H1 (cell line): ENCODE data around the gene HOXB3. TPM values are rescaled to one million over a fixed set of nuclear protein-coding genes. Genes with fewer than 3 reads are reported as not detected.

Experiments used
- CTCF ChIA-PET: fragments of 300-600 bp; sonication (Branson Sonifier 250); formaldehyde crosslinking; loops from one replicate; lab custom pipeline; 2021; ENCODE audit not compliant: partially characterized antibody; lab: Charles Lee
- POLR2A ChIA-PET: fragments of 300-600 bp; sonication (Branson Sonifier 250); formaldehyde crosslinking; loops from one replicate; lab custom pipeline; 2021; ENCODE audit warnings: inconsistent platforms; ENCODE audit not compliant: partially characterized antibody; lab: Charles Lee
- DNase-seq, 2 experiments: peaks; one replicate each; pipeline versions ENCODE4 v3.0.0 to v3.0.0-alpha.2; 2010 to 2022; ENCODE audit warnings: low spot score in 2 of 2, low read depth in 1 of 2, mixed read lengths in 1 of 2
- FAIRE-seq: peaks from 2 replicates; lab custom pipeline; 2011; peaks lifted over from hg19 to GRCh38; lab: Jason Lieb, UNC
- H2AFZ ChIP-seq: 2 replicates; pipeline ENCODE4 v1.8.1; 2012; ENCODE audit warnings: low read length, inconsistent platforms
- H2AK5ac ChIP-seq: 2 replicates; pipeline ENCODE4 v1.6.1; 2013; ENCODE audit warnings: low read depth, low read length
- H2BK120ac ChIP-seq: replicated peaks from 2 replicates; pipeline ENCODE3; 2013; ENCODE audit warnings: low read depth, low read length, inconsistent platforms
- H2BK12ac ChIP-seq: 2 replicates; pipeline ENCODE4 v1.6.1; 2013; ENCODE audit warnings: low read depth, low read length
- H2BK15ac ChIP-seq: 2 replicates; pipeline ENCODE4 v1.6.1; 2013; ENCODE audit warnings: low read length
- H2BK20ac ChIP-seq: 2 replicates; pipeline ENCODE4 v1.6.1; 2013; ENCODE audit warnings: low read length
- H2BK5ac ChIP-seq: 2 replicates; pipeline ENCODE4 v1.6.1; 2013; ENCODE audit warnings: low read depth, low read length
- H3K14ac ChIP-seq: 2 replicates; pipeline ENCODE4 v1.6.1; 2013; ENCODE audit warnings: inconsistent platforms; ENCODE audit not compliant: insufficient read length
- H3K18ac ChIP-seq: 2 replicates; pipeline ENCODE4 v1.6.1; 2013; ENCODE audit warnings: low read length; ENCODE audit errors: extremely low read depth
- H3K23ac ChIP-seq: 2 replicates; pipeline ENCODE4 v1.6.1; 2013; ENCODE audit warnings: inconsistent platforms; ENCODE audit not compliant: insufficient read length
- H3K23me2 ChIP-seq: 2 replicates; pipeline ENCODE4 v1.6.1; 2013; ENCODE audit warnings: low read depth, low read length
- H3K27ac ChIP-seq: 2 replicates; pipeline ENCODE4 v1.6.1; 2011; ENCODE audit warnings: low read depth, low read length, inconsistent platforms
- H3K27me3 ChIP-seq, 4 experiments: replicated peaks in 1 of 4; 1 replicate in 1 of 4; 2 replicates in 3 of 4; pipeline versions ENCODE4 v1.6.1 to v1.8.1; 2011 to 2013; ENCODE audit warnings: low read length in 3 of 4, mild to moderate bottlenecking in 3 of 4, inconsistent platforms in 2 of 4, mixed read lengths in 2 of 4, moderate library complexity in 1 of 4; ENCODE audit not compliant: control insufficient read depth in 3 of 4, insufficient read depth in 3 of 4; ENCODE audit errors: extremely low read depth in 1 of 4
- H3K36me3 ChIP-seq, 4 experiments: 2 replicates each; pipeline versions ENCODE4 v1.6.1 to v1.8.1; 2011 to 2013; ENCODE audit warnings: mild to moderate bottlenecking in 4 of 4, low read length in 3 of 4, moderate library complexity in 2 of 4, control low read depth in 1 of 4, inconsistent platforms in 1 of 4; ENCODE audit not compliant: insufficient read depth in 4 of 4, control insufficient read depth in 2 of 4
- H3K4ac ChIP-seq: replicated peaks from 2 replicates; pipeline ENCODE3; 2013; ENCODE audit warnings: low read length, low read depth, mixed read lengths, inconsistent platforms; ENCODE audit not compliant: insufficient read length
- H3K4me1 ChIP-seq, 4 experiments: replicated peaks in 1 of 4; 1 replicate in 1 of 4; 2 replicates in 3 of 4; pipeline versions ENCODE4 v1.6.1 to v1.8.1; 2011 to 2013; ENCODE audit warnings: low read length in 3 of 4, inconsistent platforms in 2 of 4, mixed read lengths in 1 of 4; ENCODE audit not compliant: insufficient read depth in 4 of 4, control insufficient read depth in 3 of 4
- H3K4me2 ChIP-seq, 2 experiments: 2 replicates each; pipeline versions ENCODE4 v1.6.1 to v1.8.1; 2011 to 2013; ENCODE audit warnings: low read depth in 2 of 2, low read length in 2 of 2, control low read depth in 1 of 2, inconsistent platforms in 1 of 2, mild to moderate bottlenecking in 1 of 2; ENCODE audit not compliant: insufficient read depth in 1 of 2
- H3K4me3 ChIP-seq, 4 experiments: fragments of 200-600, 300-600 bp in 1 of 4; sonication (generic), shearing (Covaris generic), sonication (Bioruptor Twin) in 1 of 4; 2 replicates each; pipeline versions ENCODE4 v1.5.1 to v1.8.1; 2011 to 2016; ENCODE audit warnings: low read length in 4 of 4, low read depth in 3 of 4, control low read depth in 2 of 4, inconsistent platforms in 2 of 4, mild to moderate bottlenecking in 2 of 4, mixed read lengths in 1 of 4, moderate library complexity in 1 of 4; ENCODE audit not compliant: insufficient read depth in 2 of 4; ENCODE audit errors: extremely low read depth in 1 of 4
- H3K56ac ChIP-seq: replicated peaks from 2 replicates; pipeline ENCODE3; 2013; ENCODE audit warnings: low read depth, mild to moderate bottlenecking, mixed read lengths, low read length, inconsistent platforms; ENCODE audit not compliant: insufficient read length
- H3K79me1 ChIP-seq: 2 replicates; pipeline ENCODE4 v1.6.1; 2013; ENCODE audit warnings: low read depth, low read length, control low read depth
- H3K79me2 ChIP-seq, 2 experiments: 2 replicates each; pipeline versions ENCODE4 v1.6.1 to v1.8.1; 2012 to 2013; ENCODE audit warnings: low read length in 2 of 2, mild to moderate bottlenecking in 2 of 2, inconsistent platforms in 1 of 2; ENCODE audit not compliant: insufficient read depth in 2 of 2, control insufficient read depth in 1 of 2
- H3K9ac ChIP-seq, 4 experiments: replicated peaks in 1 of 4; 1 replicate in 1 of 4; 2 replicates in 3 of 4; pipeline versions ENCODE4 v1.6.1 to v1.8.1; 2011 to 2013; ENCODE audit warnings: low read depth in 3 of 4, low read length in 3 of 4, control low read depth in 2 of 4, mild to moderate bottlenecking in 2 of 4, moderate library complexity in 2 of 4, inconsistent platforms in 1 of 4; ENCODE audit errors: extremely low read depth in 1 of 4
- H3K9me3 ChIP-seq, 2 experiments: 2 replicates each; pipeline versions ENCODE4 v1.6.1 to v1.8.1; 2012 to 2013; ENCODE audit warnings: mild to moderate bottlenecking in 2 of 2, moderate library complexity in 2 of 2, control low read depth in 1 of 2, inconsistent platforms in 1 of 2, low read depth in 1 of 2, low read length in 1 of 2, mixed read lengths in 1 of 2; ENCODE audit not compliant: insufficient read depth in 2 of 2
- H4K20me1 ChIP-seq, 2 experiments: replicated peaks in 1 of 2; 2 replicates each; pipeline versions ENCODE3 to v1.8.1; 2011 to 2013; ENCODE audit warnings: inconsistent platforms in 2 of 2, low read length in 2 of 2, mild to moderate bottlenecking in 1 of 2; ENCODE audit not compliant: insufficient read depth in 2 of 2, control insufficient read depth in 1 of 2
- H4K5ac ChIP-seq: 2 replicates; pipeline ENCODE4 v1.6.1; 2013; ENCODE audit warnings: low read length, low read depth, mixed read lengths, inconsistent platforms; ENCODE audit not compliant: insufficient read length
- H4K8ac ChIP-seq: 2 replicates; pipeline ENCODE4 v1.8.0; 2013; ENCODE audit warnings: mild to moderate bottlenecking, moderate library complexity, low read length, inconsistent platforms; ENCODE audit not compliant: insufficient read depth; ENCODE audit errors: extremely low read depth
- H4K91ac ChIP-seq: replicated peaks from 2 replicates; pipeline ENCODE3; 2013; ENCODE audit warnings: low read length, mixed read lengths, inconsistent platforms; ENCODE audit not compliant: insufficient read length
- SP1 ChIP-seq: IDR thresholded peaks from 2 replicates; pipeline ENCODE4 v1.6.1; 2011; ENCODE audit warnings: low read depth, low read length
- WGBS, 2 experiments: shearing (Covaris generic) in 1 of 2; methylation state at CpG; one replicate each; pipeline versions ENCODE4 v1.1.6 to v1.1.7; 2013 to 2015; ENCODE audit warnings: low lambda C conversion rate in 2 of 2, mixed read lengths in 2 of 2, inconsistent platforms in 1 of 2, low coverage in 1 of 2, missing lambda C conversion rate in 1 of 2; ENCODE audit not compliant: insufficient replicate concordance in 2 of 2, insufficient coverage in 1 of 2, insufficient read length in 1 of 2; ENCODE audit errors: extremely low coverage in 1 of 2, missing lambda C conversion rate in 1 of 2; 5-methylcytosine and 5-hydroxymethylcytosine counted together
- polyA plus RNA-seq, 7 experiments: library from polyadenylated mRNA; depleted of rRNA in 3 of 7; stranded (reverse) in 5 of 7; unstranded in 2 of 7; fragments of >200 nt in 5 of 7; fragments of 200-250 nt in 2 of 7; gene quantifications; 1 replicate in 5 of 7; 2 replicates in 1 of 7; 4 replicates in 1 of 7; pipeline versions ENCODE4 v1.2.1 to v1.2.3, GENCODE V29; 2011 to 2013; ENCODE audit warnings: missing spikeins in 2 of 7, mixed read lengths in 2 of 7
- total RNA-seq: library from RNA; stranded (reverse); fragmentation: NEBNext Ultra II Directional; extraction: Animal tissue kit (Norgen Biotek cat#: 25700); gene quantifications from 2 replicates; pipeline ENCODE4 v1.2.1, GENCODE V29; 2021

The HOXB3 gene
- total and polyA plus RNA-seq, 2 of the 8 experiments (the other 6 are each of a cell fraction or from before 2014, with no cell fraction given), result not detected

GRCh38 chr17:48537316-48537715, 52.7 kb downstream of the HOXB3 start:
- no peak overlapping the region for H4K8ac ChIP-seq
- no peak overlapping the region for H3K23ac ChIP-seq
- no peak for TF ChIP-seq SP1
- H2BK20ac ChIP-seq, result no peak overlapping the region
- FAIRE-seq (no peak), DNase-seq (no peak)
- H3K18ac ChIP-seq, result no peak overlapping the region
- peaks cover 0 to 4% (median 3%) of the 10 kb centered on the region in 4 experiments; a peak in 4 of 7 replicates for H3K4me1 ChIP-seq
- H3K79me2 ChIP-seq, result no peaks in the 10 kb centered on the region
- no peak overlapping the region for H2BK120ac ChIP-seq
- no peak overlapping the region for H3K4ac ChIP-seq
- H2BK5ac ChIP-seq, result no peak overlapping the region
- no peak overlapping the region for H2BK12ac ChIP-seq
- no peaks in the 10 kb centered on the region; a peak in 1 of 8 replicates for H3K36me3 ChIP-seq
- no peak overlapping the region for H2AFZ ChIP-seq
- no peaks in the 10 kb centered on the region; the same call in 1 of the 2 replicates for H3K23me2 ChIP-seq
- H4K20me1 ChIP-seq, result no peaks in the 10 kb centered on the region
- H3K9ac ChIP-seq, result no peak overlapping the region
- H2BK15ac ChIP-seq, result no peak overlapping the region
- H3K27me3 ChIP-seq, result peaks cover 35 to 60% (median 58%) of the 10 kb centered on the region in 4 experiments
- ChIA-PET CTCF (no interaction called here), POLR2A (no interaction called here)
- H2AK5ac ChIP-seq, result no peak overlapping the region
- no peak overlapping the region for H4K5ac ChIP-seq
- H3K56ac ChIP-seq, result no peak overlapping the region
- no peaks in the 10 kb centered on the region for H3K79me1 ChIP-seq
- no peak overlapping the region for H3K27ac ChIP-seq
- H3K9me3 ChIP-seq, result no peaks in the 10 kb centered on the region
- H3K4me2 ChIP-seq, result no peak overlapping the region
- WGBS, 2 experiments, result 73% methylated on average over 1 of the region's 3 CpGs; no CpG with 5 or more reads in 1 of the 2 experiments
- H4K91ac ChIP-seq, result no peak overlapping the region
- H3K14ac ChIP-seq, result no peak overlapping the region
- H3K4me3 ChIP-seq, result no peak overlapping the region
